K562 (cell line): Measurements from ENCODE around the gene SGSM2. TPM values are rescaled to one million over a fixed set of nuclear protein-coding genes. Genes with fewer than 3 reads are reported as not detected.

Experiments
- ATF1 ChIP-seq, 2 experiments: fragments of 450-650 bp in 1 of 2; IDR thresholded peaks; 2 replicates each; pipeline ENCODE4 v1.6.1; 2016; ENCODE audit warnings: missing compliant biosample characterization in 1 of 2, missing genetic modification characterization in 1 of 2
- ESRRA ChIP-seq: fragments of 450-650 bp; IDR thresholded peaks from 2 replicates; pipeline ENCODE4 v1.6.1; 2014; ENCODE audit warnings: low read depth, mild to moderate bottlenecking, moderate library complexity, borderline replicate concordance
- ESRRB ChIP-seq: fragments of 250-450 bp; sonication (Bioruptor Pico); IDR thresholded peaks from 2 replicates; pipeline ENCODE4 v1.5.0; 2020; ENCODE audit warnings: mild to moderate bottlenecking, moderate library complexity, borderline replicate concordance
- NR0B1 ChIP-seq: fragments of 450-650 bp; IDR thresholded peaks from one replicate; pipeline ENCODE4 v1.6.1; 2018; ENCODE audit warnings: mild to moderate bottlenecking, moderate library complexity; ENCODE audit not compliant: partially characterized antibody
- PHB ChIP-seq: fragments of 250-450 bp; sonication (Bioruptor Pico); IDR thresholded peaks from 2 replicates; pipeline ENCODE4 v1.5.0; 2021
- PKNOX1 ChIP-seq: fragments of 450-650 bp; IDR thresholded peaks from 2 replicates; pipeline ENCODE4 v1.6.1; 2016
- RB1 ChIP-seq: fragments of 450-650 bp; IDR thresholded peaks from 2 replicates; pipeline ENCODE4 v1.6.1; 2017; ENCODE audit warnings: low read depth, mild to moderate bottlenecking
- THRAP3 ChIP-seq: fragments of 450-650 bp; IDR thresholded peaks from 2 replicates; pipeline ENCODE4 v1.6.1; 2016; ENCODE audit warnings: mild to moderate bottlenecking, inconsistent platforms, borderline replicate concordance
- ZBTB7A ChIP-seq: IDR thresholded peaks from 2 replicates; pipeline ENCODE4 v1.6.1; 2011; ENCODE audit warnings: low read depth, mild to moderate bottlenecking, low read length, moderate library complexity, borderline replicate concordance; ENCODE audit not compliant: control insufficient read depth
- ZNF232 ChIP-seq: sonication (generic); formaldehyde crosslinking; IDR thresholded peaks from 2 replicates; pipeline ENCODE4 v1.8.0; 2022; ENCODE audit warnings: mild to moderate bottlenecking, missing genetic modification reagents
- ZNF507 ChIP-seq: conservative IDR thresholded peaks from 2 replicates; pipeline ENCODE4 v1.6.1; 2017; ENCODE audit warnings: missing genetic modification characterization, missing compliant biosample characterization
- polyA plus RNA-seq, 8 experiments: library from polyadenylated mRNA; depleted of rRNA in 4 of 8; stranded (reverse) in 5 of 8; unstranded in 3 of 8; fragments of >200 nt; fragmentation: Nextera tagmentation in 2 of 8; fragmentation: Illumina TruSeq in 1 of 8; extraction: Ambion mirVana in 2 of 8; extraction: Trizol in 1 of 8; gene quantifications; 2 replicates each; pipeline versions ENCODE4 v1.2.1 to v1.2.3, GENCODE V29; 2011 to 2014; ENCODE audit warnings: inconsistent platforms in 1 of 8, missing spikeins in 1 of 8
- total RNA-seq, 7 experiments: library from RNA; depleted of rRNA in 6 of 7; stranded (reverse); fragments of >200 nt in 6 of 7; fragmentation: Illumina TruSeq in 2 of 7; extraction: Trizol in 2 of 7; gene quantifications; 2 replicates each; pipeline versions ENCODE4 v1.2.1 to v1.2.3, GENCODE V29; 2011 to 2021; ENCODE audit warnings: low replicate concordance in 1 of 7
- TF ChIP-seq, protein P1 (sequence below): sonication (generic); formaldehyde crosslinking; IDR thresholded peaks from 2 replicates; pipeline ENCODE4 v1.8.1; 2023; ENCODE audit warnings: mild to moderate bottlenecking, missing genetic modification reagents
- TF ChIP-seq, protein P2 (sequence below): sonication (generic); formaldehyde crosslinking; IDR thresholded peaks from 2 replicates; pipeline ENCODE4 v1.8.1; 2023; ENCODE audit warnings: missing genetic modification reagents, mild to moderate bottlenecking, borderline replicate concordance
- TF ChIP-seq, protein P3 (sequence below), 2 experiments: IDR thresholded peaks in 1 of 2; conservative IDR thresholded peaks in 1 of 2; 2 replicates each; pipeline ENCODE4 v1.6.1; 2016; ENCODE audit warnings: low read depth in 2 of 2, mild to moderate bottlenecking in 1 of 2, missing compliant biosample characterization in 1 of 2, missing genetic modification characterization in 1 of 2, moderate library complexity in 1 of 2

SGSM2 gene
- total and polyA plus RNA-seq, 9 of the 15 experiments (the other 6 are each of a cell fraction or from before 2014, with no cell fraction given) = 0.20 to 26.3 (median 14.8) TPM

- TF ChIP-seq ESRRA (peak; percentile 43; the same call in 1 of the 2 replicates), PHB (no peak), PKNOX1 (no peak), NR0B1 (no peak), ATF1 (CRISPR knock-in tag; IDR thresholded peaks at IDR 0.05) (no peak), ATF1 (tag; IDR thresholded peaks at IDR 0.05) (no peak), ZNF507 (tag) (no peak), ZBTB7A (no peak), RB1 (peak; percentile 79), ESRRB (no peak), ZNF232 (CRISPR knock-in tag) (no peak), THRAP3 (no peak)
- TF ChIP-seq, protein P1, sequence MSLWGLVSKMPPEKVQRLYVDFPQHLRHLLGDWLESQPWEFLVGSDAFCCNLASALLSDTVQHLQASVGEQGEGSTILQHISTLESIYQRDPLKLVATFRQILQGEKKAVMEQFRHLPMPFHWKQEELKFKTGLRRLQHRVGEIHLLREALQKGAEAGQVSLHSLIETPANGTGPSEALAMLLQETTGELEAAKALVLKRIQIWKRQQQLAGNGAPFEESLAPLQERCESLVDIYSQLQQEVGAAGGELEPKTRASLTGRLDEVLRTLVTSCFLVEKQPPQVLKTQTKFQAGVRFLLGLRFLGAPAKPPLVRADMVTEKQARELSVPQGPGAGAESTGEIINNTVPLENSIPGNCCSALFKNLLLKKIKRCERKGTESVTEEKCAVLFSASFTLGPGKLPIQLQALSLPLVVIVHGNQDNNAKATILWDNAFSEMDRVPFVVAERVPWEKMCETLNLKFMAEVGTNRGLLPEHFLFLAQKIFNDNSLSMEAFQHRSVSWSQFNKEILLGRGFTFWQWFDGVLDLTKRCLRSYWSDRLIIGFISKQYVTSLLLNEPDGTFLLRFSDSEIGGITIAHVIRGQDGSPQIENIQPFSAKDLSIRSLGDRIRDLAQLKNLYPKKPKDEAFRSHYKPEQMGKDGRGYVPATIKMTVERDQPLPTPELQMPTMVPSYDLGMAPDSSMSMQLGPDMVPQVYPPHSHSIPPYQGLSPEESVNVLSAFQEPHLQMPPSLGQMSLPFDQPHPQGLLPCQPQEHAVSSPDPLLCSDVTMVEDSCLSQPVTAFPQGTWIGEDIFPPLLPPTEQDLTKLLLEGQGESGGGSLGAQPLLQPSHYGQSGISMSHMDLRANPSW = no peak
- TF ChIP-seq, protein P2, sequence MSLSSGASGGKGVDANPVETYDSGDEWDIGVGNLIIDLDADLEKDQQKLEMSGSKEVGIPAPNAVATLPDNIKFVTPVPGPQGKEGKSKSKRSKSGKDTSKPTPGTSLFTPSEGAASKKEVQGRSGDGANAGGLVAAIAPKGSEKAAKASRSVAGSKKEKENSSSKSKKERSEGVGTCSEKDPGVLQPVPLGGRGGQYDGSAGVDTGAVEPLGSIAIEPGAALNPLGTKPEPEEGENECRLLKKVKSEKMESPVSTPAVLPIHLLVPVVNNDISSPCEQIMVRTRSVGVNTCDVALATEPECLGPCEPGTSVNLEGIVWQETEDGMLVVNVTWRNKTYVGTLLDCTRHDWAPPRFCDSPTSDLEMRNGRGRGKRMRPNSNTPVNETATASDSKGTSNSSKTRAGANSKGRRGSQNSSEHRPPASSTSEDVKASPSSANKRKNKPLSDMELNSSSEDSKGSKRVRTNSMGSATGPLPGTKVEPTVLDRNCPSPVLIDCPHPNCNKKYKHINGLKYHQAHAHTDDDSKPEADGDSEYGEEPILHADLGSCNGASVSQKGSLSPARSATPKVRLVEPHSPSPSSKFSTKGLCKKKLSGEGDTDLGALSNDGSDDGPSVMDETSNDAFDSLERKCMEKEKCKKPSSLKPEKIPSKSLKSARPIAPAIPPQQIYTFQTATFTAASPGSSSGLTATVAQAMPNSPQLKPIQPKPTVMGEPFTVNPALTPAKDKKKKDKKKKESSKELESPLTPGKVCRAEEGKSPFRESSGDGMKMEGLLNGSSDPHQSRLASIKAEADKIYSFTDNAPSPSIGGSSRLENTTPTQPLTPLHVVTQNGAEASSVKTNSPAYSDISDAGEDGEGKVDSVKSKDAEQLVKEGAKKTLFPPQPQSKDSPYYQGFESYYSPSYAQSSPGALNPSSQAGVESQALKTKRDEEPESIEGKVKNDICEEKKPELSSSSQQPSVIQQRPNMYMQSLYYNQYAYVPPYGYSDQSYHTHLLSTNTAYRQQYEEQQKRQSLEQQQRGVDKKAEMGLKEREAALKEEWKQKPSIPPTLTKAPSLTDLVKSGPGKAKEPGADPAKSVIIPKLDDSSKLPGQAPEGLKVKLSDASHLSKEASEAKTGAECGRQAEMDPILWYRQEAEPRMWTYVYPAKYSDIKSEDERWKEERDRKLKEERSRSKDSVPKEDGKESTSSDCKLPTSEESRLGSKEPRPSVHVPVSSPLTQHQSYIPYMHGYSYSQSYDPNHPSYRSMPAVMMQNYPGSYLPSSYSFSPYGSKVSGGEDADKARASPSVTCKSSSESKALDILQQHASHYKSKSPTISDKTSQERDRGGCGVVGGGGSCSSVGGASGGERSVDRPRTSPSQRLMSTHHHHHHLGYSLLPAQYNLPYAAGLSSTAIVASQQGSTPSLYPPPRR = no peak
- TF ChIP-seq, protein P3, sequence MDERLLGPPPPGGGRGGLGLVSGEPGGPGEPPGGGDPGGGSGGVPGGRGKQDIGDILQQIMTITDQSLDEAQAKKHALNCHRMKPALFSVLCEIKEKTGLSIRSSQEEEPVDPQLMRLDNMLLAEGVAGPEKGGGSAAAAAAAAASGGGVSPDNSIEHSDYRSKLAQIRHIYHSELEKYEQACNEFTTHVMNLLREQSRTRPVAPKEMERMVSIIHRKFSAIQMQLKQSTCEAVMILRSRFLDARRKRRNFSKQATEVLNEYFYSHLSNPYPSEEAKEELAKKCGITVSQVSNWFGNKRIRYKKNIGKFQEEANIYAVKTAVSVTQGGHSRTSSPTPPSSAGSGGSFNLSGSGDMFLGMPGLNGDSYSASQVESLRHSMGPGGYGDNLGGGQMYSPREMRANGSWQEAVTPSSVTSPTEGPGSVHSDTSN (CRISPR knock-in tag; IDR thresholded peaks at IDR 0.05; ENCODE audit: low read depth) = no peak
- TF ChIP-seq, protein P3 (tag; conservative IDR thresholded peaks at IDR 0.05; ENCODE audit: low read depth) = no peak
These were observed 63.6 kb downstream of the SGSM2 start, which contains the start of gene MNT (continued) for GRCh38 chr17:2400877-2401425.
